ENCODE data around the gene VPS35L.

Gene VPS35L

DNA sequence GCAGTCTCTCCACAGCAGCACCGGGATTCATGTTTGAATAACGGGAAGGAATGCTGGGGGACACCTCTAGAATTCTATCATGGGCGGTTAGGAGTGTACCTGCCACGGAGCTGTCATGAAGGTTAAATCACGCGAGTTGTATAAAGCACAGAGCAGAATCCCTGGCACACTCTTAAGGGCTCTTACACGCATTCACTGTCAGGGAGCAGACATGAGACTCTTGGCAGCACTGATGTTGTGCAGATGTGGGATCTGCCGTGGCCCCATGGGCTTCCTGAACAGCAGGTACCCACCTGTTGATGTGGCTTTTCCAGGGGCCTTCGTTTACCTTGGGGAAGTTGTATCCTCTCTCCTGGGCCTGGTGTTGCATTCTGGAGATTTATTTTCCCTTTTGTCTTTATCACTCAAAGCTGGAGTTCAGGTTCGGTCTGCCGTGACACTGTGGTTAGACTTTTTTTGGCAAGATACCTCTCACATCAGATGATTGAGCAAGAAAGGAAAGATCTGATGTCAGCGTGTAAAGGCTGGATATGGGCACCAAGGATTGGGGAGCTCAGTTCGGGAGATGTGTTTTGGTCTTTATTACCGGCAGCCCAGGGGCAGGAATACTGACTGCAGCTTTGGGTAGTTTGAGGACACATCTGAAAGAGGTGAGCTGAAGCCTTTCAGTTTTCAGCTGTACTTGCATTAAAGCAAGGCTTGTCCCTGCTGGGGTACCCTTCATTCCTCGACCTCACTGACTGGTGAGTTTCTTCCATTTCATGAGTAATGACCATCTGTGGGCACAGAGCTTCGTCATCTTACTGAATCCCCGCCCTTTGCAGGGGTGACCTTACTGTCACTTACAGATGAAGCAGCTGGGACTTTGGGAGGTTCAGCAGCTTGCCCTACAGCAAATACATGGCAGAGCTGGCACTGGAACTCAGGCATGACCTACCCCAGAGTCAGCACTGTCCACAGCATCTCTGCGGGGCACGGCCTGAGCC, 143.3 kb downstream of the VPS35L start:
- DNase-seq: no peak

- no peak for DNase-seq
Measured at GRCh38 chr16:19699472-19699871, 144.0 kb downstream of the VPS35L start.

- DNase-seq: no peak
Measured at GRCh38 chr16:19700319-19700781, 144.8 kb downstream of the VPS35L start.

- DNase-seq: no peak
Measured at GRCh38 chr16:19701091-19701490, 145.6 kb downstream of the VPS35L start.

DNA sequence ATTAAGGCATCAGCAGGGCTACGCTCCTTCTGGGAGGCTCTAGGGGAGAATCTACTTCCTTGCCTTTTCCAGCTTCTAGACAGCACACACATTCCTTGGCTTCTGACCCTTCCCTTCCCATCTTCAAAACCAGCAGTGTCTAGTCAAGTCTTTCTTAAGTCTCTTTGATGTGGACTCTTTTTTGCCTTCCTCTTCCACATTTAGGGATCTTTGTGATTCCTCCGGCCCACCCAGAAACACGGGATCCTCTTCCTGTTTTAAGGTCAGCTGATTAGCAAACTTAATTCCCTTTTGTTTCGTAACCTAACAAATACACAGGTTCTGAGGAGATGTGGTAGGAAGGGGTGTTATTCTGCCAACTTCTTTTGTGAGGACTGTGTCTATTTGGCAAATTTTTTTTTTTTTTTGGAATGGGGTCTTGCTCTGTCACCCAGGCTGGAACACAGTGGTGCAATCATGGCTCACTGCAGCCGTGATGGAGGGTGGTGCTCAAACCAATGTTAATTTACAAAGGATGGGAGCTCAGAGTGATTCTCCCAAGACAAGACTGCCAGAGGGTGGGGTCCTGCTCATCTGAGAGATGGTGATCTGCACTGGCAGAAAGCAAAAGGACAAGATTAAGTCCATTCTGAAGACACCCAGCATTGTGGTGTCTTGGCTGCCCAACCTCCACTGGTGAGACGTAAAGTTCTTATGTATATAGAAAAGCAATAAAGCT, 147.8 kb downstream of the VPS35L start:
- no peak for DNase-seq

DNA sequence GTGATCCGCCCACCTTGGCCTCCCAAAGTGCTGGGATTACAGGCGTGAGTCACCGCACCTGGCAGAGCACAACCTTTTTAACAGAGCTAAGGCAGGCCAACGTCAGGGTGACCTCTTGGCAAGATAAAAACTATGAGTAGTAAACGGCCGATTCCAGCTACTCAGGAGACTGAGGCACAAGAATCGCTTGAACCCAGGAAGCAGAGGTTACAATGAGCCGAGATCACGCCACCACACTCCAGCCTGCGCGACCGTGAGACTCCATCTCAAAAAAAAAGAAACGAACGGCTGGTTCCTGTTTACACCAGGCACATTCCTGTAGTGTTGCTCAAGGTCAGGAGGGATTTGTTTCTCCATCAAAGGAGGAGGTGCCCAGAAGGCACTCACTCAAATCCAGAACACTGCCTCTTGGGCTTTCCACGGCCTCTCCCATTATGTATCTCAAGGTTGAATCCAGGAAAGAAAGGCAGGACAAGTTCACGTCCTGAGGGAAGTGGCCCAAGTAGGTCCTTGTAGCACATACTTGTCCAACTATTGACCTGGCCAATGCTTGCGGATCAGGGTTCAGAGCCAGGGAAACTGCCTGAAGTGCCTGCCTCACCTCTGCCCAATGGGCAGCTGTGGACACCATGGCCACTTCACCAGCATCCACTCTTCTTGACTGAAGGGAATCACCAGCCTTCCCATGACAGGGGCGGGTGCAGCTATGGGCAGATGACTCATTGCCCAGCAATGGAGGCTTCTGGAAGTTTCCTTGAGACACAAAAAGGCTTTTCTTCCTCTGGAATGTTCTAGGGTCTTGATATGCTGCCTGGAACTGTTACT, 149.0 kb downstream of the VPS35L start:
- DNase-seq: no peak

DNA sequence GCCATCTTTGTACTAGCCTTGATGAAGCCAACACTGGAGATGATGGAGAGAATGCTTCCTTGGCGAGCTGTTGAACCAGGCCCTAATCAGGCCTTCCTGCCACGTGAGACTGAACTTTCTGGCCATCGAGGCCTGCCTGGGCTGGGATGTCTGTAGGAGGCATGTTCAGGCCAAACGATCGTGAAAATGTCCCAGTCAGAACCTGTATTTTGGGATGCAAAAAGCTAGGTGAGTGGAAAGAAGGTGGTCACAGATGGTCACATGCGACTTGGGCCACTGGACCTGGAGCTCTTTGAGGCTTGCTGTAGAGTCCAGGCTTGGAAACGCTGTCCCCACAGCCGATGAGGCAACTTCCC, 149.6 kb downstream of the VPS35L start:
- no peak for DNase-seq

GRCh38 chr16:19705843-19706242, 150.3 kb downstream of the VPS35L start:
- no peak for DNase-seq

DNA sequence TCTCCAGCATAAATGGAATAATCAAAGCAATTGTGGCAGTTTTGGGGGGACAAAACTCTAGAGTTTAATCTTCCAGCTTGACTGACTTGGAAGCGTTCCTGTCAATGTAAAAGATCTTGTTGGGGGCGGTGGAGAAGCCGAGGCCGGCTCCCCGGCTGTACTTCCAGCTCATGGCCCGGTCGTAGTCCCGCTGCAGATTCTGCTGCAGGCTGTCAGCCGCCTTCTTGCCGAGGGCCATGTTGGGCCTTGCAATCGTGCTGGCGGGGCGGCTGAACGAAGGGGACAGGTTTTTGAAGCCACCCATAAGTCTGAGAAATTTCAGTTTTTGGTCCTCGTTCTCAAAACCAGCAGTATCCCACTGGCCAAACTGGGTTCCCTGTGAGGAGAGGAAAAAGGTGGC, 151.3 kb downstream of the VPS35L start:
- DNase-seq: no peak

GRCh38 chr16:19707569-19708295, 152.2 kb downstream of the VPS35L start:
- DNase-seq: no peak

- no peak for DNase-seq
Measured at GRCh38 chr16:19708296-19709205, 153.0 kb downstream of the VPS35L start.

- DNase-seq: no peak
Measured at GRCh38 chr16:19709381-19710136, 154.1 kb downstream of the VPS35L start.

- no peak for DNase-seq
Measured at GRCh38 chr16:19710191-19710908, 154.8 kb downstream of the VPS35L start.

- DNase-seq: no peak
Measured at GRCh38 chr16:19710991-19711545, 155.6 kb downstream of the VPS35L start.

DNA sequence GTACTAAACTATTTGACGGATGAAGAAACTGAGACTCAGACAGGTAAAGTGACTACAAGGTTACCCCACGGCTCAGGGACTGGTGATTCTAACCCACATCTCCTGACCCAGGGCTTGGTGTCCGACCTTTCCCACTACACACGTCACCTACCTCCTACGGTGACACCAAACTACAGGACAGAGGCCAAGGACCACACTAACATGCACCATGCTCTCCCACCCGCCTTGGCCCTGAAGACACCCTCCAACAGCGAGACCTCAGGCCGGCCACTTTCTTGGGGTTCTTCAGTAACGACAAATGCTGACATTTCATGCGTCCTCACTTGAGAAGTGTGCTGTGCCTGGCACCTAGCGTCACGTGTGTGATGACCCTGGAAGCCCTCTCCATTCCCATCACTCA, 156.1 kb downstream of the VPS35L start:
- no peak for DNase-seq

- no peak for DNase-seq
Measured at GRCh38 chr16:19712418-19713058, 157.0 kb downstream of the VPS35L start.

DNA sequence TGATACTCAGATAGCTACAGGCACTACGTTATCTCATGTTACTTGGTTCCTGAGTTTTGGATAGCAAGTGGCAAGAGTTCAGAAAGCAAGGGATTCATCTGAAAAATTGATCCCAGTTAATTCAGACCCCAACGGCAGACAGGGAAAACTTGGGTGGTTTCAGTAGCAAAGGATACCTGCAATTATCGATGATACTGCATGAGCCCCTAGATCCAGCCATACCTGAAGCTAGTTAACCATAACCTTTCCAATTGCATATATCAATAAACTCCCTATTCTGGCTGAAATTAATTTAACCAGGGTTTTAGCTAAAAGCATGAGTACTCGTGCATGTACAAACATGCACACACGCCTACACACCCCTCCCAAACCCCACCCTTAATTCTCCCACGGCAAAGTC, 158.2 kb downstream of the VPS35L start:
- DNase-seq: no peak

DNA sequence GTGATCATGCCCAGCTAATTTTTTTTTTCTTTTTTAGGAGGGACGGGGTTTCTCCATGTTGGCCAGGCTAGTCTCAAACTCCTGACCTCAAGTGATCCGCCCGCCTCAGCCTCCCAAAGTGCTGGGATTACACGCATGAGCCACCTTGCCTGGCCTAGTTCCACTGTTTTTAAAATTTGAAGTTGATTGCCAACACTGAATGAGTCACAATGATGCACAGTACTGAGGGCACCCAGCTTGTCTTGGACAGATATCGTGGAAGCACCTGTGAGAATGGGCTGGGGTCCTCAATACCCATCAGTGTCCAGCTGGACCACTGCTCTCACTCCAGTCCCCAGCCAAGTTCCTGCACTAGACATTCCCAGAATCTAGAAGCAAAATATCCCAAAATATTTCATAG, 160.1 kb downstream of the VPS35L start:
- DNase-seq: no peak

DNA sequence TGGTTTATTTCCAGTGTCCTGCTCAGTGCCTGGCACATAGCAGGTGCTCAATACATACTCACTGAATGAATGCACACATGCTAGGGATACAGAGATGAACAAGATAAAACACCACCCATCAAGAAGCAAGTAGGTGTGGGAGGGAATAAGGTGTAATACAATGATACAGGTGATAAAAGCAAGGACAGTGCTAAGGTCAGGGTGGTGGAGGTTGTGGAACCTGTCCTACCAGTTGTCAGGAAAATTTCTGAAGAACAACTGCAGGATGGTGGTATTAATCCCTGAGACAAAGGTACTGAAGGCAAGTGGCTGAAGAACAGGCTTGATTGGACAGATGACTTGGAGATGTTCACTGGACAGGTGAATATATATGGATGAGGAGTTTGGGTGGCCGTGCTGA, 160.7 kb downstream of the VPS35L start:
- DNase-seq: no peak

Measured in NCI-H446 treated with DMSO at 0.1 percent for 48 hours (cell line).